Urinary bladder (tissue), 4 donors: ENCODE results near the gene TLCD2. TPM values are rescaled to one million over a fixed set of nuclear protein-coding genes. Genes with fewer than 3 reads are reported as not detected.

Source experiments
- DNase-seq: peaks from one replicate; pipeline ENCODE4 v3.0.0-alpha.2; 2015; ENCODE audit errors: extremely low spot score
- H3K27ac ChIP-seq: one replicate; pipeline ENCODE4 v1.5.1; 2013; ENCODE audit warnings: low read depth, mild to moderate bottlenecking, moderate library complexity
- H3K36me3 ChIP-seq: one replicate; pipeline ENCODE4 v1.6.1; 2013; ENCODE audit warnings: mild to moderate bottlenecking, moderate library complexity; ENCODE audit not compliant: insufficient read depth
- H3K4me1 ChIP-seq: one replicate; pipeline ENCODE4 v1.6.1; 2013; ENCODE audit warnings: mild to moderate bottlenecking, moderate library complexity; ENCODE audit not compliant: insufficient read depth
- H3K4me3 ChIP-seq: one replicate; pipeline ENCODE4 v1.5.1; 2013; ENCODE audit warnings: low read depth, low read length
- WGBS: extraction: QIAGEN DNeasy Blood & Tissue Kit; methylation state at CpG from one replicate; pipeline ENCODE4 v1.1.7; 2013; 5-methylcytosine and 5-hydroxymethylcytosine counted together
- polyA plus RNA-seq: library from polyadenylated mRNA; stranded (reverse); fragments of 200-250 nt; gene quantifications from one replicate; pipeline ENCODE4 v1.2.3, GENCODE V29; 2013
- total RNA-seq: library from RNA; depleted of rRNA; stranded (reverse); fragments of >200 nt; gene quantifications from one replicate; pipeline ENCODE4 v1.2.3, GENCODE V29; 2014
- donor health status: healthy with polysubstance abuse.
- donor health status: healthy.

Gene TLCD2
- 3.8 TPM for total RNA-seq
- polyA plus RNA-seq, result 4.6 TPM

- no peaks in the 10 kb centered on the region for H3K36me3 ChIP-seq
- WGBS, result 2% methylated on average over 83 of the region's 83 CpGs
- DNase-seq, result no peak
- peak within 1 kb of the TSS; percentile 88 for H3K4me3 ChIP-seq
- H3K27ac ChIP-seq, result peak within 1 kb of the TSS; percentile 76
- no peaks in the 10 kb centered on the region for H3K4me1 ChIP-seq
Observed at GRCh38 chr17:1709971-1710806, at the start of gene TLCD2. TLCD2 (minus strand) TSS chr17:1710377; CDS start chr17:1710242, 135 bp downstream.

- WGBS, result 67% methylated on average over 5 of the region's 5 CpGs
- no peak overlapping the region for H3K4me3 ChIP-seq
- H3K36me3 ChIP-seq, result no peaks in the 10 kb centered on the region
- no peak overlapping the region for H3K27ac ChIP-seq
- no peaks in the 10 kb centered on the region for H3K4me1 ChIP-seq
- no peak for DNase-seq
Observed at GRCh38 chr17:1759529-1759928, 49.4 kb upstream of the TLCD2 start.

- H3K4me3 ChIP-seq, result no peak overlapping the region
- 79% methylated on average over 15 of the region's 15 CpGs for WGBS
- H3K27ac ChIP-seq, result no peak overlapping the region
- no peak for DNase-seq
- H3K4me1 ChIP-seq, result no peaks in the 10 kb centered on the region
- no peaks in the 10 kb centered on the region for H3K36me3 ChIP-seq
Observed at GRCh38 chr17:1758807-1759206, 48.6 kb upstream of the TLCD2 start.

GRCh38 chr17:1755827-1756262, 45.7 kb upstream of the TLCD2 start:
- DNase-seq, result no peak
- no peak overlapping the region for H3K4me3 ChIP-seq
- no peak overlapping the region for H3K27ac ChIP-seq
- H3K36me3 ChIP-seq, result no peaks in the 10 kb centered on the region
- 60% methylated on average over 17 of the region's 17 CpGs for WGBS
- H3K4me1 ChIP-seq, result no peaks in the 10 kb centered on the region

- no peak for DNase-seq
- 74% methylated on average over 20 of the region's 20 CpGs for WGBS
- Histone ChIP-seq H3K4me3 (no peak overlapping the region), H3K36me3 (no peaks in the 10 kb centered on the region), H3K27ac (no peak overlapping the region), H3K4me1 (no peaks in the 10 kb centered on the region)
Observed at GRCh38 chr17:1755252-1755826, 45.2 kb upstream of the TLCD2 start.

- H3K4me1 ChIP-seq, result no peaks in the 10 kb centered on the region
- H3K4me3 ChIP-seq, result no peak overlapping the region
- WGBS, result 73% methylated on average over 25 of the region's 25 CpGs
- H3K36me3 ChIP-seq, result no peaks in the 10 kb centered on the region
- DNase-seq, result no peak
- no peak overlapping the region for H3K27ac ChIP-seq
Observed at GRCh38 chr17:1754430-1755112, 44.4 kb upstream of the TLCD2 start.

GRCh38 chr17:1753767-1754429, 43.7 kb upstream of the TLCD2 start:
- Histone ChIP-seq H3K4me3 (no peak overlapping the region), H3K4me1 (no peaks in the 10 kb centered on the region), H3K27ac (no peak overlapping the region), H3K36me3 (no peaks in the 10 kb centered on the region)
- DNase-seq, result no peak
- 85% methylated on average over 23 of the region's 23 CpGs for WGBS

GRCh38 chr17:1752425-1753262, 42.5 kb upstream of the TLCD2 start:
- H3K4me1 ChIP-seq, result no peaks in the 10 kb centered on the region
- WGBS, result 58% methylated on average over 18 of the region's 18 CpGs
- no peaks in the 10 kb centered on the region for H3K36me3 ChIP-seq
- no peak for DNase-seq
- no peak overlapping the region for H3K4me3 ChIP-seq
- no peak overlapping the region for H3K27ac ChIP-seq

- no peak for DNase-seq
- Histone ChIP-seq H3K36me3 (no peaks in the 10 kb centered on the region), H3K4me3 (no peak overlapping the region), H3K27ac (no peak overlapping the region), H3K4me1 (no peaks in the 10 kb centered on the region)
- WGBS, result 84% methylated on average over 9 of the region's 9 CpGs
Observed at GRCh38 chr17:1750628-1751027, 40.5 kb upstream of the TLCD2 start.

GRCh38 chr17:1746975-1747543, 36.9 kb upstream of the TLCD2 start:
- H3K27ac ChIP-seq, result no peak overlapping the region

GRCh38 chr17:1745513-1746020, 35.4 kb upstream of the TLCD2 start:
- no peak overlapping the region for H3K27ac ChIP-seq
- WGBS, result 92% methylated on average over 12 of the region's 12 CpGs
- no peaks in the 10 kb centered on the region for H3K36me3 ChIP-seq
- H3K4me1 ChIP-seq, result no peaks in the 10 kb centered on the region
- no peak for DNase-seq
- H3K4me3 ChIP-seq, result no peak overlapping the region

More at GRCh38 chr17:1746975-1747543, 36.9 kb upstream of the TLCD2 start:
- 79% methylated on average over 22 of the region's 22 CpGs for WGBS
- Histone ChIP-seq H3K36me3 (no peaks in the 10 kb centered on the region), H3K4me1 (no peaks in the 10 kb centered on the region), H3K4me3 (no peak overlapping the region)
- DNase-seq, result no peak
